ENCODE measurements around the gene ELMOD1.
A peak's percentile ranks its signal among the peaks of the same experiment; 100 is the strongest.

ELMOD1 gene

GRCh38 chr11:107704451-107704850, 113.5 kb downstream of the ELMOD1 start:
- intact Hi-C loops (cut with DNase I), result no loop called here
- no peak for DNase-seq

GRCh38 chr11:107705027-107705426, 114.1 kb downstream of the ELMOD1 start:
- intact Hi-C loops (cut with DNase I), result no loop called here
- no peak for DNase-seq

- intact Hi-C loops (cut with DNase I), result no loop called here
- DNase-seq, result no peak
These were observed 115.6 kb downstream of the ELMOD1 start for GRCh38 chr11:107706531-107706930.

- no peak for DNase-seq
- intact Hi-C loops (cut with DNase I), result no loop called here
These were observed 116.3 kb downstream of the ELMOD1 start for GRCh38 chr11:107707215-107707671.

GRCh38 chr11:107707807-107708206, 116.9 kb downstream of the ELMOD1 start:
- no peak for DNase-seq
- intact Hi-C loops (cut with DNase I), result no loop called here

- DNase-seq, result no peak
- intact Hi-C loops (cut with DNase I), result no loop called here
These were observed 117.8 kb downstream of the ELMOD1 start for GRCh38 chr11:107708792-107709191.

- intact Hi-C loops (cut with DNase I), result no loop called here
- no peak for DNase-seq
These were observed 119.4 kb downstream of the ELMOD1 start for GRCh38 chr11:107710301-107710700.

GRCh38 chr11:107711861-107712755, 121.2 kb downstream of the ELMOD1 start, which contains the start of gene SLN:
TSS of gene SLN (minus strand) at chr11:107712056.
- DNase-seq, result peak in 1 of 42 donors; percentile 11
- intact Hi-C loops (cut with DNase I), result no loop called here

GRCh38 chr11:107713009-107713408, 122.1 kb downstream of the ELMOD1 start:
- peak in 1 of 42 donors; percentile 13 for DNase-seq
- intact Hi-C loops (cut with DNase I), result no loop called here

Data from head of caudate nucleus (tissue), 42 donors.